GM18502 (cell line): Measurements from ENCODE around the gene ATAD3A.
"Not testable (repeated sequence)": the region's sequence is repeated elsewhere in the genome, so short reads cannot be mapped to it uniquely, and the experiment has no call there.

Source experiments
- ATAC-seq: cut with Tn5 transposase; IDR thresholded peaks from one replicate; pipeline ENCODE4 v1.9.1; 2021; ENCODE audit warnings: mild to moderate bottlenecking; ENCODE audit not compliant: unreplicated experiment, poor library complexity

Gene ATAD3A

DNA sequence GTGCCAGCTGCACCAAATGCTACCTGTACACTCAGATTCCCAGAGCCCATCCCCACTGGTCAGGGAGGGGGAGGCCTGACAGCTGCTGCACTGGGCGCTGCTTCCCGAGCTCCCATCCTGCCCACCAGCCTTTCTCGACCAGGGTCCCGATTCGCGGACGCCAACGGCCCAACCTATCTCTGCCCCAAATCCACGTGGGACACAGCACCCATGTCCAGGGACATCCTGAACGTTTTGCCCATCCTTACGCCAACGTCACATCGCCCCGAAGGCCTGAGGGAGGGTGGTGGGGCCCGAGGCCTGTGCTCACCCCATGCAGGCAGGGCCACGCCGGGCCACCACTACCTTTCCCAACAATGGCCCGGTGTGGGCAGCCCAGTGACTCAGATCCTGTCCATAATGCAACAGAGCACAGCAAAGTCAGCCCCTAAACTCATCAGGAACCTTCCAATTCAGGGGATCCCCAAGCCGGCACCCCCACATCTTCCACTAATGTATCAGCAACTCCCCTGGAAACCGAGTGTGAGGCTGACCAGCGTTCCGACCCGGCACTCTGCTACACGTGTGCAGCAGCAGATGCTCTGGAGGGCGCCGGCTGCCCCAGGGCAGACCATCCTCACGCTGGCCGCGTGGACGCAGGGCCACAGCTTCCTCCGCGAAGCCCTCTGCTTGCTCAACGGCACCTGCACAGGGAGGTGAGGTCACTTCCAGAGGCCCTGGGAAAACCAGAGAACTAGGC, 39.7 kb downstream of the ATAD3A start:
- no peak for ATAC-seq

DNA sequence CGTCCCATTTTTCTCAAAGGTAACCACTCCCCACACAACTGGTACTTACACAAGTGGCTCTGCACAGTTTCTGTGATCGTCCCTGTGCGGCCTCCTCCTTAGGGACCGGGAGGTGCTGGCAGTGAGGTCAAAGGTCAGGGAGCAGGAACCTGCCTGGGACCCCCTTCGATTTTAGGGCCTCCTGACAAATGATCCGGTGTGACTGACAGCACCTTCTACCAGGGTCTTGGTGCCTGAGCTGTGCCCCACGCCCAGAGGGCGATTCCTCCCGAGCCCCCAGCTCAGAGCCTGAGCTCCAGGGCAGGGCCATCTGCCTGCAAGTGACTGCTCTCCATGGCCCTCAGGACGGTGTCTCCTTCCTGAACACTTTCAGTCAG, 40.3 kb downstream of the ATAD3A start:
- no peak for ATAC-seq

DNA sequence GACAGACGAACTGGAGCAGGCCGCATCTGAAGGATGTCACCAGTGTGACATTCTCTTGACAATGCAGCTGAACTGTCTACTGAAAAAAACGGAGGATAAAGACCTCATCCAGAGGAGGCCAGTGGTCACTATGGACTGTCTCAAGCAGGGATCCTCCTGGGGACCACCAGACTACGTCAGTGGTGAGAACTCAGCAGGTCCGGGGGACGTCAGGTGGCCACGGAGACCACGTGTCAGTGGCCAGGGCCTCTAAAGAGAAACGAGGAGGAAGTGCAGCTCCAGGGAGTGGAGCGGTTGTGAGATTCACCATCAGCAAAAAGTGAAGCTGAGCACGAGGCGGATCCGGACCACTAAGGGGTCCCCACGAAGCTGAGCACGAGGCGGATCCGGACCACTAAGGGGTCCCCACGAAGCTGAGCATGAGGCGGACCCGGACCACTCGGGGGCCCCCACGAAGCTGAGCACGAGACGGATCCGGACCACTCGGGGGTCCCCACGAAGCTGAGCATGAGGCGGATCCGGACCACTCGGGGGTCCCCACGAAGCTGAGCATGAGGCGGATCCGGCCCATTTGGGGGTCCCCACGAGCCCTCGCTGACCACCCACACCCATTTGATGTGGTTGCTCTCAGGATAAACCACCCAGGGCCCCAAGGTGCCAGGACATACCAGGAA, 42.0 kb downstream of the ATAD3A start:
- no peak for ATAC-seq

DNA sequence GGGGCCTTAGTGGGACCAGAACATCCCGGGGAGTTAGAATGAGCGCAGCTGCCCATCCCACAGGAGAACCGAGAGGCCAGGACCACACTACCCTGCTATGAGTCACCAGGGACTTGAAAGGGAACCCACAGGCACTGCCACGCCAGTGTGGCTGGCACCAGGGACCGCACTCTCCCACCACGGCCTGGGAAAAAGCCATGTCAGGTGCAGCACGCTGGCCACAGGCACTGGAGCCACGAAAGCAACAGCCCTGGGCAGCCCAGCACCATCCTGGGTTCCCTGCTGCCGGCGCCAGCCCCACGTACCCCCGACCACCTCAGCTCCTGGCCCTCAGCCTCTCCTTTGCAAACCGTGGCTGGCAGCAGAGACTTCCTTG, 42.6 kb downstream of the ATAD3A start:
- ATAC-seq, result no peak

DNA sequence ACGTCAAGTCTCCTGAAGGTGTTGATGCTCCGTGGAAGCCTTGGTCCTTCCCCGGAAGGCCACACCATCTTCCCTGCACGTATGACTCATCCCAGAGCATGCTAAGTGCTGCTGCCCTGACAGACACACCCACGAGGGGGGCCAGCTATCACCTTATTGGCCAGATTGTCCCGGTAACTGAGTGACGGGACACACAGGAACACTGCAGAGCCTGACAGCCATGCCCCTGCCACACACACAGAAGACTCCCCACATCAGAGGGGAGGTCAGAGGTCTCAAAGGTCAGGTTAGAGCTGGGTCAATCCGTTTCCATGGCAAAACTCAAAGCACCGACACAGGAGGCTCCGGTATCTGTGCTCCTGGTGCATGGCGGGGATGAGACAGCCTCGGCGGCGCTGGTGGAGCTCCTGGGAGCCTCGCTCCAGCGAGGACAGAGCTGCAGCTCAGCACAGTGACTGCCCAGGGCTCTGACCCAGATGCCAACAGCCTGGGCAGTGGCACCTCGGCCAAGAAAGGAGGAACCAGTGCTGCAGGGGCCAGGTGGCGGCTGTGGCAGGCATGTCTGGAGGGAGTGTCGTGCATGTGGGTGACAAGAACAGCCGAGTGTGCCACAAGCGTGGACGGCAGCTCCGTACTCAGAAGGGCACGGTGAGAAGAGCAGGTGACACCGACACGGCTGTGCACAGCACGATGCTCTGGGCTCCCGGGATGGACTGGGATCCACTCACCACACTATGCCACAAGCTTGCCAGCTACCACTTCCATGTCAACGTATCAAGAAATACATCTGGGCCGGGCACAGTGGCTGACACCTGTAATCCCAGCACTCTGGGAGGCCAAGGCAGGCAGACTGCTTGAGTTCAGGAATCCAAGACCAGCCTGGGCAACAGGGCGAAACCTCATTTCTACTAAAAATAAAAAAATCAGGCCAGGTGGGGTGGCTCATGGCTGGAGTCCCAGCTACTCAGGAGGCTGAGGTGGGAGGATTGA, 43.3 kb downstream of the ATAD3A start:
- no peak for ATAC-seq

DNA sequence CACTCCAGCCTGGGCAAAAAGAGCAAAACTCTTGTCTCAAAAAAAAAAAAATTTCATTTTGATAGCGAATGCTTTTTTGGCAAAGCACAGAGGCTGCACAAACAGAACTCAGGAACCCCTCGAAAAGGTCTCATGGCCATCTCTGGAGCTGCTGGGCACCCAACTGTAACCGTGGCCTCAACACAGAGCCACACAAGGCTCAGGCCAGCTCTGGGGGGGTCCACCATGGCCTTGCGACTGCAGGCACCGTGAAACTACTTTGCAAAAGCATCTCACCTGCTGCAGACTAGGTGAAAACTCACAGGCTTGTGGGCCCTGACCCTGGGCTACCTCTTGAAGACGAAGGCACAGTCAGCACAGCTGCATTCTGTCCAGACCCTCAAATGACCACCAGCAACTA, 44.5 kb downstream of the ATAD3A start:
- ATAC-seq, result no peak

DNA sequence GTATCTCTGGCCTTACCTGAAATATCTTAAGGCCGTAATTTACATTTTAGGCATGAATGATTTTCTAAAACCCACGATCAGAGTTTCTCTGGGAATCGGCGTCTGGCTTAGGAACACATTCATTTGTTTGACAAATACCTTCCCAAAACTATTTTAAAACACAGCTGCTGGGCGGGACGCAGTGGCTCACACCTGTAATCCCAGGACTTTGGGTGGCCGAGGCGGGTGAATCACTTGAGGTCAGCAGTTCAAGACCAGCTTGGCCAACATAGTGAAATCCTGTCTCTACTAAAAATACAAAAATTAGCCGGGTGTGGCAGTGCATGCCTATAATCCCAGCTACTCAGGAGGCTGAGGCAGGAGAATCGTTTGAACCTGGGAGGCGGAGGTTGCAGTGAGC, 45.0 kb downstream of the ATAD3A start:
- ATAC-seq, result not testable (repeated sequence)

DNA sequence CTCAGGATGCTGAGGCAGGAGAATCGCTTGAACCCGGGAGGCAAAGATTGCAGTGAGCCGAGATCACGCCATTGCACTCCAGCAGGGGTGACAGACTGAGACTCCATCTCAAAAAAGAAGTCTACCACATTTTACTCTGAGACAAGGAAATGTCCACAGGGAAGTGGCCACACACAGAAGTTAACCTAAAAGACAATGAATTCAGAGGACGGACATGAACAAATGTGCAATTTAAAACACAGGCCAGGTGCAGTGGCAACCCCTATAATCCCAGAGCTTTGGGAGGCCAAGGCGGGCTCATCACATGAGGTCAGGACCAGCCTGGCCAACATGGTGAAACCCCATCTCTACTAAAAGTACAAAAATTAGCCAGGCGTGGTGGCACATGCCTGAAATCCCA, 45.7 kb downstream of the ATAD3A start:
- not testable (repeated sequence) for ATAC-seq

DNA sequence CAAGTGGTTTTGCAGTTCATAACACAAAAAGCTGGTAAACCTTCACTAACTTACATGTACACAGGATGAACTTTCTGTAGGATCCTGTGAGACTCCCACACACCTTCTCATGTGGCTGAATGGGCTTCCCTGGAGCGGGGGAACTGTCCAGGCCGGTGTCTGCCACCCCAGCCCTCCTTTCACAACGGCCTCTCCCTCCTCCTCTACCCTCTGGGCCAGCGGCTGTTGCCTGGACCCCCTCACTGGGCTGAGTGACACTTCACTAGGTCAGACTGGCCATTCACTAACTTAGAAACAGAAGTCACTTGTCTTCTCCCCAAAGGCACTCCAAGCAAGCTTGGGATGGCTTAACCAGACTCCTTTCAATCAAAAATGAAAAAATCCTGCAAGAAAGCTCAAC, 46.6 kb downstream of the ATAD3A start:
- no peak for ATAC-seq

DNA sequence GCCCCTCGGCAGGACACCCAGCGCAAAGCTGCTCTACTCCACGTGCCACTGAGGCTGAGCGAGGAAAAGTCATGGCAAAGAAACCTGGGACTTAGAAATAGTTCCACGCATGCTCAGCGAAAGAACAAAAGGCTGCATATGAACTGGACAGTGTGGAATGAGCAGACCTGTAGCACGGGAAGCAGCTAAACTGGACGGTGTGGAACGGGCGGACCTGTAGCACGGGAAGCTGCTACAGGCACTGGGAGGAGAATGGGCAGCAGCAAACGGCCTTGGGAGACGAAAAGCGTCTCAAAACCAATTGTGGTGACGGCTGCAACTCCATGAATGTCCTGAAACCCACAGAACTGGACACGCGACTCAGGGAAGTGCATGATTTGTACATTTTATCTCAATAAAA, 47.1 kb downstream of the ATAD3A start:
- ATAC-seq, result no peak

DNA sequence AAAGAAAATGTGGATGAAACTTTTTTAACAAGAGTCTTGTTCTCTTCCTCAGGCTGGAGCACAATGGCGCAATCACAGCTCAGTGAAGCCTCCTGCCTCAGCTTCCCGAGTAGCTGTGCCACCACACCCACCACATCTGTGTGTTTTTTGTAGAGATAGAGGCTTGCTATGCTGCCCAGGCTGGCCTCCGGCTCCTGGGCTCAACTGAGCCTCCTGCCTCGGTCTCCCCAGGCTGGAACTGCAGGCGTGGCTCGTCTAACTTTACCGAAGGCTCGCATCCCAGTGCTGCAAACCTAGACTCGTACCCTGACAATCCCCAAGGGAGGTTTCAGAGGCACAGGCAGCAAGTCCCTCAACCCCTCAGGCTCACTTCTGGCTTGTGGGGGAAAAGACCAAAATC, 48.2 kb downstream of the ATAD3A start:
- ATAC-seq, result no peak

DNA sequence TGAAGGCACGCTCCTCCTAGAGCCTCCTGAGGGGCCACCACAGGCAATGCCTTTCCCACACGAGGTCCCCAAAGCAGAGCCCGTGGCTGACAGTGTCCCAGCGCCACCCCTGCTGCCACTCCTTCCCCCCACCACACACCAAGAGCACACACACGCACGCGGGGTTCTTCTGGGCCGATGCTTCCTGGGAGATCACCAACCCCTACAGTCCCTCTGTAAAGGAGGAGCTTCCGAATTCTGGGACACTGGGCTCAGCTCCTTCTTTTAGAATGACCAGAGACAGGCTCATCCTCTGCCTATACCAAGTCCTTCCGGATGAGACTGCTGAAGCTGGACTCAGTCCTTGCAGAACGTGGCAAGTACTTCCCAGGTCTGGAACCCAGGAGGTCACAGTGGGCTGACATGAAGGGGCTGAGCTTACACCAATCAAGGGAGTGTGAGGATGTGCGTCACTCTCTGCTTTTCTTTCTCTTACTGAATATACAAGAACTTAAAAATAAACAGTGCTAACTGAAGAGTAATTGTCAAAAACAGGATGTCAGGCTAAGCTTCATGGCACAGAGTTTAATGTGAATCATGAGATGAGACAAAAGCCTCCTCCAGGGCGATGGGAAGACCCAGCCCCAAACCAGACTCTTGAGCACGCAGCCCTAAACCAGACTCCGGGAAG, 50.0 kb downstream of the ATAD3A start:
- ATAC-seq, result no peak

DNA sequence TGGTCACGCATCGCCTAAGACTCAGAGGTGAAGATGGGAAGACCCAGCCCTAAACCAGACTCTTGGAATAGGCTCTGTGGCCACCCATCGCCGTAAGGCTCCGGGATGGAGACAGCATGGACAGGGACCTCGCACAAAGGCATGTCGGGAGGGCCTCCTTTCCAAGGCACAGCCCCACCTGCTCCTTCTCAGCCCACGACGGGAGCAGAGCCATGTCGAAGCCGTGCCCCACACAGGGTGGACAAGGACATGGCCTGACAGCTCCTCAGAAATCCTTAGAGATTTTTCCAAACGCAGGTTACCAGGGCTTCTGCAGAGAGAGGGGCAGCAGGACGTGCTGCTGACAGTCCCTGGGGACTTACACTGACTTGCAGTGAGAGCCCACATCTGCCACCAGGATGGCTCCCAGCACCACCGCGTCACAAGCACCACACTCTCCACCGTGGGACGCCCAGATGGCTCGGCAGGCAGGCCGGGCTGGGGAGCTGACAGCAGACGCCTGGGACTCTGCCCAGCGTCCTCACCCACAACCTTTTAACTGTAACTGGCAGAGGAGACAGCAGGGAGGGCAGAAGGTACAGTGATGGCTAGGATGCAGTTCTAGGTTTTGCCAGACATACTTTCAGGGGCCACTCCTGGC, 50.7 kb downstream of the ATAD3A start:
- no peak for ATAC-seq

DNA sequence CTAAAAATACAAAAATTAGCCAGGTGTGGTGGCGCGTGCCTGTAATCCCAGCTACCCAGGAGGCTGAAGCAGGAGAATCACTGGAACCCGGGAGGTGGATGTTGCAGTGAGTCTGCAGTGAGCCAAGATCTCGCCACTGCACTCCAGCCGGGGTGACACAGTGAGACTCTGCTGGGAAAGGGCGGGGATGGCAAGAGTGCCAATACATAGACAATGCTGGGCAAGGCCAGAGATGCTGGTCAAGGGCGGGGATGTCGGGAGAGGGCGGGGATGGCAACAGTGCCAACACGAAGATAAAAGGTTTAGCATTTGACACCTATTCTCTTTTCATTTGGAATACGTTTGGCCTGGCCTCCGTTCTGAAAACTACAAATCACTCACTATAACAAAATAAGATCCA, 51.7 kb downstream of the ATAD3A start:
- no peak for ATAC-seq

DNA sequence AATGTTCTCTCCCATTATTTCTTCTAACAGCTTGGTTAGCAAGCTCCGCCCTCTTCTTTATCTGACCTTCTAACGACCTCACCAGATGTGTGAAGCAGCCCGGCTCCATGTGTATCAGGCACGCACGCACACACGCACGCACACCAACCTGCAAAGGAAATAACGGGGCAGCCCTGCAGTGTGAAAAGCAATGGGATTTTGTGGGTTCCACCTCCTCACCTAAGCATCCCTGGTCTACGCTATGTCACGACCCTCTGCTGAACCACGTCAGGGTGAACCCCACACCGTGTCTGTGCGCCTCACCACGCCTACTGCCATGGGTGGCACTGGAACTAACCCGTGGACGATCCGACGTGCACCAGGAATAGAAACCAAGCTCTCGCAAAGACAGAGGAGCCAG, 52.3 kb downstream of the ATAD3A start:
- no peak for ATAC-seq

DNA sequence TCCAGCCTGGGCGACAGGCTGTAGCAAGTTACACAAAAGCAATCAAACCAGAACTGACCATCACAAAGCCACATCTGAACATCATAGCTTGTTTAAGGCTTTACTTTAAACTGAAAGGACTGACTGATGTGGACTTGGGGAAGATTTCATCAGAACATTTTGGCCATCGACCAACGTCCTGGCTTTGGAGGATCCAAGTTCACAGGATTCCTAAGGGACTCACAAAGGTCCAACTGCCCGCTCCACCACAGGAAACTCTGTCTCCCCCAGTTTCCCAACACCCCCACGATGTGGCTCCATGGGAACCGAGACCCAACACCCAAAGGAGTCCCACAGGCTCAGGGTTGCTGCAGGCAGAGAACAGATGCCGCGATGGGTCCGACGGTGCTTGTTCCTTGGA, 53.4 kb downstream of the ATAD3A start:
- no peak for ATAC-seq

DNA sequence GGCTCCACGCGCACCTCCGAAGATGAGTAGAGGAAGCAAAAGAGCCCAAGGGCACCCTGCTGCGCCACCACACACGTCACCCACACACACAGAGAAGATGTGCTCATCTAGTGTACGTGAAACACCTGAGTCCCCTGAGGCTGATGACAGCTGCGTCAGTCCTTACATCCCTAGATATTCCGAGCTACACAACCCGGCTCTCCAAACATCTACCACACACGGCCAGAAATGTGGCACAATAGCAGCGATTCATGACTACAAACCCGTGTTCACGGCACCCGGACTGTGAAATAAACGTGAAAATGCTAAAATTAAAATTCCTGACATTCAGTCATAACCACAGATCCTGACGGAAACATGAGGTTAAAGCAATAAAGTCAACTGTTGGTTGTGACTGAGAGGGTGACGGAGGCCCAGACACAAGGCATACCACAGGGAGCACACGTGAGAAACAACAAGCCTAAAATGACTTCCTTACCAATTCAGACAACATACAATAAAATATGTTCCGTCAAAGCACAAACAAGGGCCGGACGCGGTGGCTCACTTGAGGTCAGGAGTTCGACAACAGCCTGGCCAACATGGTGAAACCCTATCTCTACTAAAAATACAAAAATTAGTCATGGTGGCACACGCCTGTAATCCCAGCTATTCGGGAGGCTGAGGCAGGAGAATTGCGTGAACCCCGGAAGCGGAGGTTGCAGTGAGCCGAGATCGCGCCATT, 55.4 kb downstream of the ATAD3A start:
- no peak for ATAC-seq

DNA sequence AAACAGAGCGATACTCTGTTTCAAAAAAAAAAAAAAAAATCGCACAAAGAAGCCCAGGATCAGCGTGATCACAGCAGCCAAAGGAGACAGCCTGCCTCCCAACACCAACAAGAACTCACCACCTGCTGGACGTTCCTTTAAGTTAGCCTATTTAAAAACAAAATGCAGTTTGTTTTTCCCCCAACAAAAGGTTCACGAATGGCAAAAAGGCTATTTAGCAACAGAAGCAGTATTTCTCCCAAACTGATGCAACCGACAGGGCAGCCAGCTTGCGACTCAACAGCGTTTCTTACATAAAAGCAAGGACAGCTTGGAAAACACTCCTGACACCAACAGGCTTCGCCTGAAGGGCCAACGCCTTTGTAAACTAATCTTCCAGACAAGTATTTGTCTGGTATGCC, 55.9 kb downstream of the ATAD3A start:
- no peak for ATAC-seq

DNA sequence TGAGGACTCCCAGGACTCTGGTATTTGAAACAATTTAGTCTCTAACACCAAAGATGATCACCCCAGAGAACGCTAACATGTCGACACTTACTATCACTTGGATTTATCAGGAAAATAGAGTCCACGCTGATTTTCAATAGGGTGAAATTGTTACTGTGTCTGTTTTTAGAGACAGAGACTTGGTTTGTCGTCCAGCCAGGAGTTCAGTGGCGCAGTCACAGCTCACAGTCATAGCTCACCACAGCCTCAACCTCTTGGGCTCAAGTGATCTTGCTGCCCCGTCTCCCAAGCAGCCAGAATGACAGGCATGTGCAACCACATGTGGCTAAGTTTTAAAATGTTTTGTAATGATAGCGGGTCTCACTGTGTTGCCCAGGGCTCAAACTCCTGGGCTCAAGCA, 57.4 kb downstream of the ATAD3A start:
- ATAC-seq, result no peak
